ENCODE measurements around the gene GALC.

DNA sequence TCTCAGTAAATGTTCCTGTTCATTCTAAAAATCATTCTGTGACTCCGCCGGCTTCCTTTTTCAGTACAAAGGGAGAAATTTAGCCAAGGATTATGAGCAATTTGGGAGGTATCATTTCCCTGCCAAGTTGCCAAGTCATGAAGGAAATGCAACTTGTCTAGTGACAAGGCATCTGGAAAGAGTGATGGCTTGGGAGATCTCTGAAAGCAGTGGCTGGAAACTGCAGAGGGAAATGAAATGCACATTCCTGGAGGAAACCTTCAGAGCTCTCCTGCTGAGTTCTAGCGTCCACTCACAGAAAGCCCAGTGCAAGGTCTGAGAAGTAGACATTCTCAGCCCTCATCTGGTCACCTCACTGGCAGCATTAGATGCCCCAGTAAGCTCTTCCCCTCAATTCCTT is 91.7 kb downstream of the GALC start:
- TF ChIP-seq NFATC4 (CRISPR knock-in tag; IDR thresholded peaks at IDR 0.05) (no peak), IRF2 (CRISPR knock-in tag; IDR thresholded peaks at IDR 0.05; ENCODE audit: borderline replicate concordance, low read depth) (no peak), ZBTB21 (CRISPR knock-in tag; IDR thresholded peaks at IDR 0.05; ENCODE audit: borderline replicate concordance) (no peak), EMX1 (CRISPR knock-in tag; IDR thresholded peaks at IDR 0.05) (no peak), CBFB (CRISPR knock-in tag; IDR thresholded peaks at IDR 0.05; ENCODE audit: low read depth) (no peak)
- TF ChIP-seq, protein P1, sequence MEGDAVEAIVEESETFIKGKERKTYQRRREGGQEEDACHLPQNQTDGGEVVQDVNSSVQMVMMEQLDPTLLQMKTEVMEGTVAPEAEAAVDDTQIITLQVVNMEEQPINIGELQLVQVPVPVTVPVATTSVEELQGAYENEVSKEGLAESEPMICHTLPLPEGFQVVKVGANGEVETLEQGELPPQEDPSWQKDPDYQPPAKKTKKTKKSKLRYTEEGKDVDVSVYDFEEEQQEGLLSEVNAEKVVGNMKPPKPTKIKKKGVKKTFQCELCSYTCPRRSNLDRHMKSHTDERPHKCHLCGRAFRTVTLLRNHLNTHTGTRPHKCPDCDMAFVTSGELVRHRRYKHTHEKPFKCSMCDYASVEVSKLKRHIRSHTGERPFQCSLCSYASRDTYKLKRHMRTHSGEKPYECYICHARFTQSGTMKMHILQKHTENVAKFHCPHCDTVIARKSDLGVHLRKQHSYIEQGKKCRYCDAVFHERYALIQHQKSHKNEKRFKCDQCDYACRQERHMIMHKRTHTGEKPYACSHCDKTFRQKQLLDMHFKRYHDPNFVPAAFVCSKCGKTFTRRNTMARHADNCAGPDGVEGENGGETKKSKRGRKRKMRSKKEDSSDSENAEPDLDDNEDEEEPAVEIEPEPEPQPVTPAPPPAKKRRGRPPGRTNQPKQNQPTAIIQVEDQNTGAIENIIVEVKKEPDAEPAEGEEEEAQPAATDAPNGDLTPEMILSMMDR (IDR thresholded peaks at IDR 0.05) = no peak
- TF ChIP-seq, protein P2, sequence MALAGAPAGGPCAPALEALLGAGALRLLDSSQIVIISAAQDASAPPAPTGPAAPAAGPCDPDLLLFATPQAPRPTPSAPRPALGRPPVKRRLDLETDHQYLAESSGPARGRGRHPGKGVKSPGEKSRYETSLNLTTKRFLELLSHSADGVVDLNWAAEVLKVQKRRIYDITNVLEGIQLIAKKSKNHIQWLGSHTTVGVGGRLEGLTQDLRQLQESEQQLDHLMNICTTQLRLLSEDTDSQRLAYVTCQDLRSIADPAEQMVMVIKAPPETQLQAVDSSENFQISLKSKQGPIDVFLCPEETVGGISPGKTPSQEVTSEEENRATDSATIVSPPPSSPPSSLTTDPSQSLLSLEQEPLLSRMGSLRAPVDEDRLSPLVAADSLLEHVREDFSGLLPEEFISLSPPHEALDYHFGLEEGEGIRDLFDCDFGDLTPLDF (CRISPR knock-in tag; IDR thresholded peaks at IDR 0.05) = no peak
- TF ChIP-seq, protein P3, sequence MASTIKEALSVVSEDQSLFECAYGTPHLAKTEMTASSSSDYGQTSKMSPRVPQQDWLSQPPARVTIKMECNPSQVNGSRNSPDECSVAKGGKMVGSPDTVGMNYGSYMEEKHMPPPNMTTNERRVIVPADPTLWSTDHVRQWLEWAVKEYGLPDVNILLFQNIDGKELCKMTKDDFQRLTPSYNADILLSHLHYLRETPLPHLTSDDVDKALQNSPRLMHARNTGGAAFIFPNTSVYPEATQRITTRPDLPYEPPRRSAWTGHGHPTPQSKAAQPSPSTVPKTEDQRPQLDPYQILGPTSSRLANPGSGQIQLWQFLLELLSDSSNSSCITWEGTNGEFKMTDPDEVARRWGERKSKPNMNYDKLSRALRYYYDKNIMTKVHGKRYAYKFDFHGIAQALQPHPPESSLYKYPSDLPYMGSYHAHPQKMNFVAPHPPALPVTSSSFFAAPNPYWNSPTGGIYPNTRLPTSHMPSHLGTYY (CRISPR knock-in tag; IDR thresholded peaks at IDR 0.05) = no peak

Data from WTC11 (cell line).